ENCODE data around the gene IGFBP3. TPM values are rescaled to one million over a fixed set of nuclear protein-coding genes. Genes with fewer than 3 reads are reported as not detected.

IGFBP3 gene
- total and polyA plus RNA-seq, 2 of the 13 experiments (the other 11 are each of a cell fraction or from before 2014, with no cell fraction given) = 57.5 TPM; not detected in 1

GRCh38 chr7:45914911-45915310 lies 6.2 kb downstream of the IGFBP3 start:
- Histone ChIP-seq H3K4me2 (ENCODE audit: low read depth, low read length) (no peak overlapping the region), H3K79me2 (ENCODE audit: insufficient read depth, low read length) (no peaks in the 10 kb centered on the region), H4K20me1 (ENCODE audit: insufficient read depth, low read length) (peaks cover 7% of the 10 kb centered on the region; the same call in 1 of the 2 replicates), H3K36me3 (replicated peaks in 1 of 2; ENCODE audit: control insufficient read depth in 1 of 2, insufficient read depth in 2 of 2, low read length in 2 of 2) (no peaks in the 10 kb centered on the region), H3K4me1 (ENCODE audit: insufficient read depth, low read length) (peaks cover 11% of the 10 kb centered on the region), H3K27me3 (ENCODE audit: control insufficient read depth in 1 of 2, insufficient read depth in 2 of 2, low read length in 2 of 2) (peaks cover 2 to 21% of the 10 kb centered on the region in 2 experiments; a peak in 3 of 5 replicates), H3K9ac (ENCODE audit: insufficient read depth, low read depth, low read length) (no peak overlapping the region), H3K9me3 (ENCODE audit: low read length) (no peaks in the 10 kb centered on the region), H2AFZ (ENCODE audit: low read length) (no peak overlapping the region), H3K4me3 (replicated peaks in 1 of 3; ENCODE audit: insufficient read depth in 1 of 3, low read depth in 2 of 3, low read length in 3 of 3) (no peak overlapping the region), H3K27ac (ENCODE audit: extremely low read length, insufficient read depth, low read length) (no peak overlapping the region)
- DNase-seq (ENCODE audit: low spot score) (no peak), ATAC-seq (no peak), FAIRE-seq (no peak)
- TF ChIP-seq ZNF251 (CRISPR knock-in tag; IDR thresholded peaks at IDR 0.05) (no peak), STAT6 (CRISPR knock-in tag; IDR thresholded peaks at IDR 0.05; ENCODE audit: borderline replicate concordance) (no peak), BCLAF1 (IDR thresholded peaks at IDR 0.05) (no peak), ZNF362 (CRISPR knock-in tag; IDR thresholded peaks at IDR 0.05; ENCODE audit: borderline replicate concordance) (no peak), NPAS2 (CRISPR knock-in tag; IDR thresholded peaks at IDR 0.05; ENCODE audit: borderline replicate concordance) (no peak), ZNF34 (CRISPR knock-in tag; IDR thresholded peaks at IDR 0.05; ENCODE audit: borderline replicate concordance) (no peak), SPEN (CRISPR knock-in tag; IDR thresholded peaks at IDR 0.05; ENCODE audit: low read depth) (no peak), HHEX (CRISPR knock-in tag; IDR thresholded peaks at IDR 0.05) (no peak), ZNF557 (CRISPR knock-in tag; IDR thresholded peaks at IDR 0.05) (no peak), ZNF441 (CRISPR knock-in tag; IDR thresholded peaks at IDR 0.05; ENCODE audit: borderline replicate concordance) (no peak), GATA4 (IDR thresholded peaks at IDR 0.05; ENCODE audit: borderline replicate concordance, low read depth) (no peak), CCAR2 (optimal IDR thresholded peaks at IDR 0.05; ENCODE audit: low read depth, low read length) (no peak), CEBPB (IDR thresholded peaks at IDR 0.05; ENCODE audit: borderline replicate concordance, low read depth, low read length) (no peak)
- in situ Hi-C loops (cut with HindIII; ENCODE audit: extremely low pct_ligation_motif_present, low pct_unique_long_range_greater_than_20kb) = loop anchor here (10.0 kb wide), 1 partner anchor 1270 kb away; no protein-coding TSS in a partner anchor
- CTCF ChIA-PET (ENCODE audit: low intra/inter-chr PET ratio, low total read pairs) = no interaction called here
- WGBS (ENCODE audit: low lambda C conversion rate) = 95% methylated on average over 8 of the region's 12 CpGs
- intact Hi-C loops (cut with micrococcal nuclease; ENCODE audit: unreplicated experiment) = no loop called here
- POLR2A ChIA-PET = no interaction called here
- no TSS peak for BruUV-seq (replicated peaks)

All from HepG2 (cell line).